ES-I3 (cell line): Measurements from ENCODE around the gene RPTN.

Experiments
- H3K36me3 ChIP-seq: 2 replicates; pipeline ENCODE4 v1.6.1; 2013; ENCODE audit warnings: mild to moderate bottlenecking, low read length, control low read depth, moderate library complexity; ENCODE audit not compliant: insufficient read depth
- H3K4me1 ChIP-seq: 2 replicates; pipeline ENCODE4 v1.6.1; 2013; ENCODE audit warnings: mild to moderate bottlenecking, control low read depth, low read length; ENCODE audit not compliant: insufficient read depth
- H3K9ac ChIP-seq: 2 replicates; pipeline ENCODE4 v1.6.1; 2013; ENCODE audit warnings: low read depth, mild to moderate bottlenecking, low read length, moderate library complexity
- H3K9me3 ChIP-seq: 2 replicates; pipeline ENCODE4 v1.6.1; 2013; ENCODE audit warnings: mild to moderate bottlenecking, low read length, moderate library complexity; ENCODE audit not compliant: control insufficient read depth, insufficient read depth

The RPTN gene

DNA sequence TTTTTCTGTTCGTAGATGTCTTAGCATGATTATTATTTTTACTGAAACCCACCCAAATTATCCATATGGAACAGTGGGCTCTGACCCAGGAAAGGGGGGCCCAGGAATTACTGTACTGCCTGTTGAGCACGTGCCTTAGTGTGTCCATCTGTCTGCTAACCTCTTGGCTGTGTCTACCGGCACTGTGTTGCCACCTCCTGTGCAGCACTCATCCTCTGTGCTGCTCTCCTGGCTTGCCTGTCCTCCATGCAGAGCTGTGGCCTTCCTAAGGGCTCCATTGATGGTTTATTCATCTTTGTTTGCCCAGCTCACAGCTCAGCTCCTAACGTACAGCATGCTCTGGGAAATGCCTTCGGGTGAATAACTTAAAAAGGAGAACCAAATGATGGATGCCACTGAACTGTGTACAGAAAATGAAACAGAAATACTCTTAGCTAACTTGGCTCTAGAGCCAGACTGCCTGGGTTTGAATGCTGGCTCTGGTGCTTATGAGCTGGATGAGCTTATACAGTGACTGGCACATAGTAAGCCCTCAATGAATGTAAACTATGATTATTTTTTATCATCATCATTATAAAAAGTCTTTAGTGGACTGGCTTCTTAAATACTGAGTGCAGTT lies 11.4 kb upstream of the RPTN start:
- no peaks in the 10 kb centered on the region for H3K36me3 ChIP-seq
- H3K4me1 ChIP-seq: no peaks in the 10 kb centered on the region
- H3K9ac ChIP-seq: no peak overlapping the region
- no peaks in the 10 kb centered on the region for H3K9me3 ChIP-seq

DNA sequence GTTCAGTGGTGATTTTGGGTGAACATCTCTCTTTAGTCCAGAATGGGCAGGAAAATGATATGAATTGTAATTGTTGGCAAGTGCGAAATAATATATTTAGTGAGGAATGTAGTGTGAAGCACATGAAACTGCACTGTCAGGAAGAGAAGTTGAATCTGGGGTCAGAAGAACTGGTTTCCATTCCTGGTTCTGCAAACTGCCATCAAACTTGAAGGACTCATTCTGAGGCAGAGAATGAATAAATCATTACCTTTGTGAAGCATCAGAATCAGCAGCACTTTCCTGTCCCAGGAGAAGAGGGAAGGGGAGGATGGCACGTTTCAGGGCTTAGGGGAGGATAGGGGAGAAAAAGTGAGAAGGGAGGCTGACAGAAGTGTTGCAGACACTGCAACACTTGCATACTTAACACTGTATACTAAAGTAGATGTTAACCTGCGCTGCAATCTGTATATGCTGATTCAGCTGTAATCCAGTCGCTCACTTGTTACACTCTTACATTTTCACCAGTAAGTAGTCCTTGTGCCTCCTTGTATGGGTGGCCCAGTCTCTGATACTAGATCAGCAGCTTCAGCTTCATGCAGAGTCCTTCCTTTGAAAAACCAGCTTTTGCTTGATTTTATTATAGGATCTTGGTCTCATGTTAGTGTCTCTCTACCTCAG lies 10.5 kb upstream of the RPTN start:
- H3K9me3 ChIP-seq: no peaks in the 10 kb centered on the region
- no peaks in the 10 kb centered on the region for H3K36me3 ChIP-seq
- no peaks in the 10 kb centered on the region for H3K4me1 ChIP-seq
- H3K9ac ChIP-seq: no peak overlapping the region; the same call in 1 of the 2 replicates

- H3K36me3 ChIP-seq: no peaks in the 10 kb centered on the region
- no peak overlapping the region for H3K9ac ChIP-seq
- no peaks in the 10 kb centered on the region for H3K9me3 ChIP-seq
- no peaks in the 10 kb centered on the region for H3K4me1 ChIP-seq
Observed at GRCh38 chr1:152168535-152168868, 9.5 kb upstream of the RPTN start.

DNA sequence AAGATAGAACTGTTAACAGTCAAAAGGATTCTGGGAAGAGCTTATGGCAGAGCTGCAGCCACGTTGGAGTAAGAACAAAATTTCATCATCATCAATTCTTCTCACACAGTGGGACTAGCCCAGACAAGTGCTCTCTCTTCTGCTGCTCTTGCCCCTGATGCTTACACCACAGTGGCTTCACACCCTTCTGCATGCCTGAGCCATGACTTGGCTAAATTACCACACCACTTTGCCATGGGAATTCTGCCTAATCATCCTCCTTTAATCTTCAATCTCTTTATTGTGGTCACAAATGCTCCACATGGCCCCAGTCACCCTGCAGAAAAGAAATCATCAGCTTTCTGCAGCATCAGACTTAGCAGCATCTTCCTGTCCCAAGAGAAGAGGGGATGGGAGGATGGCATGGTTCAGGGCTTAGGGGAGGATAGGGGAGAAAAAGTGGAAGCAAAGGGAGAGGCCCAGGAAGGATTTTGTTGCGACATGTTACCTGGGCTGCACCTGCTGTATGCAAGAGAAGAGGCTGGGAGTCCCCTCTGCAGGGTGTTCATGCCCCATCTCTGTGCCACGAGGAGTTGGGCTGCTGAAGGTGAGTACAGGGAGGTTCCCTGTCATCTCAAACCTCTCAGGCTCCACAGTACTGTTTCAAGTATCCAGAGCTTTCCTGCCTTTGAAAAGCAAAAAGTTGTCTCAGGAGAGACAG lies 9.0 kb upstream of the RPTN start:
- H3K4me1 ChIP-seq: no peaks in the 10 kb centered on the region
- no peaks in the 10 kb centered on the region for H3K36me3 ChIP-seq
- no peaks in the 10 kb centered on the region for H3K9me3 ChIP-seq
- no peak overlapping the region for H3K9ac ChIP-seq

- H3K9ac ChIP-seq: no peak overlapping the region
- H3K9me3 ChIP-seq: no peaks in the 10 kb centered on the region
- H3K36me3 ChIP-seq: no peaks in the 10 kb centered on the region
- no peaks in the 10 kb centered on the region for H3K4me1 ChIP-seq
Observed at GRCh38 chr1:152166966-152167365, 7.9 kb upstream of the RPTN start.

- H3K36me3 ChIP-seq: no peaks in the 10 kb centered on the region
- no peaks in the 10 kb centered on the region for H3K9me3 ChIP-seq
- H3K4me1 ChIP-seq: no peaks in the 10 kb centered on the region
- H3K9ac ChIP-seq: no peak overlapping the region
Observed at GRCh38 chr1:152165286-152166077, 6.5 kb upstream of the RPTN start.

GRCh38 chr1:152164517-152165136 lies 5.6 kb upstream of the RPTN start:
- Histone ChIP-seq H3K9me3 (no peaks in the 10 kb centered on the region), H3K4me1 (no peaks in the 10 kb centered on the region), H3K9ac (no peak overlapping the region), H3K36me3 (no peaks in the 10 kb centered on the region)

- H3K36me3 ChIP-seq: no peaks in the 10 kb centered on the region
- no peaks in the 10 kb centered on the region for H3K4me1 ChIP-seq
- H3K9ac ChIP-seq: no peak overlapping the region
- no peaks in the 10 kb centered on the region for H3K9me3 ChIP-seq
Observed at GRCh38 chr1:152162792-152163463, 3.9 kb upstream of the RPTN start.

DNA sequence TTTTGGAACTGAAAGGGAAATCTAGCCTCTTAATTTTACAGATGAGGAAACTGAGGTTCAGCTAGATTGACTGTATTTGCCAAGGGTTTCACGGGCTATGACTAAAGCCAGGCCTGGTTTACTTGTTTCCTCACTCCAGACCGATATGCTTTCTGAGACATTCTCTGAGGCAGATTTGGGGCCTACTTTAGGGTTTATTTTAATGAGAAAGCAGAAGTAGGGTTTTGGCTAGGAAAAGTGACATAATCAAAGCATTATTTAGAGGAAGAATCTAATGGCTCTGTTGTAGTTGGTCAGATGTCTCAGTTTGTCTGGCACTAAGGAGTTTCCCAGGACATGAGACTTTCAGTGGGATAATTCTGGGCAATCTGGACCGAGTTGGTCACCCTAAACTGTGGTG lies 1.5 kb upstream of the RPTN start:
- no peaks in the 10 kb centered on the region for H3K4me1 ChIP-seq
- H3K9me3 ChIP-seq: no peaks in the 10 kb centered on the region
- no peaks in the 10 kb centered on the region for H3K36me3 ChIP-seq
- H3K9ac ChIP-seq: no peak overlapping the region

DNA sequence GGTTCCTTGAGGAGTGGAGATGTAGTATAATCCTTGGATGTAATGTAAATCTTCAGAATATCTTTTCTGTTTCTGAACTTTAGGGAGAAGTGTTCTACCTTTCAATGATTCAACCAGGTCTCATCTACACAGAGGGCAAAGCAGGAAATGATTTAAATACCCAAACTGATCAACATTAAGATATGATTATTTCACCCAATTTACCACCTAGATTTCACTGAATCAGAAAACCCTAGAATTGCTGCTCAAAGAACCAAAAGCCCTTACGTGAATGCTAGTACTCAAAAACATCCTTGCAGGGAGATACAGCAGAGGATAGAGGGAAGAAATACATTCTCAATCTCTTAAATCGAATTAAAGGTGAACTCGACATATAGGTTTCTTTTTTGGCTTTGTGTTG lies 5.0 kb downstream of the RPTN start:
- Histone ChIP-seq H3K9ac (no peak overlapping the region), H3K4me1 (no peaks in the 10 kb centered on the region), H3K36me3 (no peaks in the 10 kb centered on the region), H3K9me3 (no peaks in the 10 kb centered on the region)

GRCh38 chr1:152151646-152152045 lies 7.4 kb downstream of the RPTN start:
- Histone ChIP-seq H3K9ac (no peak overlapping the region), H3K36me3 (no peaks in the 10 kb centered on the region), H3K4me1 (no peaks in the 10 kb centered on the region), H3K9me3 (peaks cover 4% of the 10 kb centered on the region; the same call in 1 of the 2 replicates)

DNA sequence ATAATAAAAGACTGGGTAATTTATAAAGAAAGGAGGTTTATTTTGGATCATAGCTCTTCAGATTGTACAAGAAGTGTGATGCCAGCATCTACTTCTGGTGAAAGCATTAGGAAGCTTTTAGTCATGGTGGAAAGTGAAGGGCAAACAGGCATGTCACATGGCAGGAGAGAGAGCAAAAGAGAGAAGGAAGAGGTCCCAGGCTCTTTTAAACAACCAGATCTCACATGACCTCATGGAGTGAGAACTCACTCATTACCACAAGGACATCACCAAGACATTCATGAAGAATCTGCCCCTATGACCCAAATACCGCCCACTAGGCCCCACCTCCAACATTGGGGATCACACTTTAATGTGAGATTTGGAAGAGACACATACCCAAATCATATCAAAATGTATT lies 10.0 kb downstream of the RPTN start:
- Histone ChIP-seq H3K36me3 (no peaks in the 10 kb centered on the region), H3K9ac (no peak overlapping the region)

DNA sequence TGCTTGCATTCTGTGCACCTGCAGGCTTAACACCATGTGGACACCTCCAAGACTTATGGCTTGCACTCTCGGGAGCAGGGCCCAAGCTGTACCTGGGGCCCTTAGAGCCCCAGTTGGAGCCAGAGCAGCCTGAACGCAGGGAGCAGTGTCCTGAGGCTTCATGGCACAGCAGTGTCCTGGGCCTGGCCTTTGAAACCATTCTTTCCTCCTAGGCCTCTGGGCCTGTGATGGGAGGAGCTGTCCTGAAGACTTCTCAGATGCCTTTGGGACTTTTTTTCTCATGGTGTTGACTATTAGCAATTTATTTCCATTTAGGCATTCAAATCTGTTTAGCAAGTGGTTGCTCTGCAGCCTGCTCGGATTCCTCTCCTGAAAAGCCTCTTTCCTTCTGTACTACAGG lies 11.0 kb downstream of the RPTN start:
- Histone ChIP-seq H3K9ac (no peak overlapping the region), H3K36me3 (no peaks in the 10 kb centered on the region), H3K4me1 (no peaks in the 10 kb centered on the region), H3K9me3 (peaks cover 7% of the 10 kb centered on the region)

More for the DNA sequence above, 10.0 kb downstream of the RPTN start:
- Histone ChIP-seq H3K9me3 (peaks cover 7% of the 10 kb centered on the region), H3K4me1 (no peaks in the 10 kb centered on the region)

GRCh38 chr1:152145769-152146168 lies 13.3 kb downstream of the RPTN start:
- Histone ChIP-seq H3K36me3 (no peaks in the 10 kb centered on the region), H3K9me3 (peaks cover 7% of the 10 kb centered on the region), H3K9ac (no peak overlapping the region), H3K4me1 (no peaks in the 10 kb centered on the region)
